HG03135 (cell line): ENCODE measurements around the gene TAPBPL.
A peak's percentile ranks its signal among the peaks of the same experiment; 100 is the strongest.

Source experiments
- ATAC-seq: cut with Tn5 transposase; IDR thresholded peaks from one replicate; pipeline ENCODE4 v1.9.1; 2021; ENCODE audit warnings: mild to moderate bottlenecking, moderate library complexity; ENCODE audit not compliant: unreplicated experiment

TAPBPL gene

DNA sequence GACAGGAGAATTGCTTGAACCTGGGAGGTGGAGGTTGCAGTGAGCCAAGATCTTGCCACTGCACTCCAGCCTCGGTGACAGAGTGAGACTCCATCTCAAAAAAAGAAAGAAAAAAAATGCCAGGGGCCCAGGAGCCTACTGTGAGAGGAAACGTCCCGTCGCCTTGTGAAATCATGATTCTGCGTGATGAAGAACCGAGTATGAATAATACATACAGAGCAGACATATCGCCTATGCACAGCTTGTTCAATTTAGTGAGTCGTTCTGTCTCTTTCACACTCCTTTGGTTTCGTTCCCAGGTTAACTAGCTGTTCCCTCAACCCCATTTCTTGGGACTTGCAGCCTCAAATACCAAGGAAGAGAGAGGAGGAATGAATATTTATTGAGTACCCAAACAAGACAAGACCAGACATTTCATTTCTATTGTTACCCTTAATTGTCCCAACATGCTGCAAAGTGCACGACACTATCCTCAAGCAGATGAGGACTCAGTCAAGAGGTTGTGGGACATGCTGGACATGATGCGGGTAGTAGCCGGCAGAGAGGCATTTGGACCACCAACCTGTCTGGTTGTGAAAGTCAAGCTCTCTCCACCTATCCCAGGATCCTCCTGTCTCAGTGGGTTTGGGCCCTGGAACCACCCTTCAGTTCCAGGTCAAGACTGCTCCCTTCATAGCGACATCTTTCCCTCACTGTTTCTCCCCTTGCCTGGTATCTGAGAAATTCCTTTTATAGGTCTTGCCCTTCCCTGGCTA, 15.7 kb upstream of the TAPBPL start:
- ATAC-seq = no peak

GRCh38 chr12:6437586-6437985, 14.3 kb upstream of the TAPBPL start:
- no peak for ATAC-seq

DNA sequence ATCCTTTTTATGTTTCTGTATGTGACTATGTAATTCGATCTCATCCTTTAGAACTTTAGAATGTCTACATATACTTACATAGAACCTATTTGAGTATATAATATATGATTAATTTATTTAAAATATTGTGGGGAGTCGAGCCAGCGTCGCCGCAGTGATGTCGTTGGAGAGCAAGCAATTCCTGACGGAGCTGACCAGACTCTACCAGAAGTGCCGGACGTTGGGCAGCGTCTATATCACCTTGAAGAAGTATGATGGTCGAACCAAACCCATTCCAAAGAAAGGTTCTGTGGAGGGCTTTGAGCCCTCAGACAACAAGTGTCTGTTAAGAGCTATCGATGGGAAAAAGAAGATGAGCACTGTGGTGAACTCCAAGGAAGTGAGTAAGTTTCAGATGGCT, 13.5 kb upstream of the TAPBPL start:
- ATAC-seq = no peak

DNA sequence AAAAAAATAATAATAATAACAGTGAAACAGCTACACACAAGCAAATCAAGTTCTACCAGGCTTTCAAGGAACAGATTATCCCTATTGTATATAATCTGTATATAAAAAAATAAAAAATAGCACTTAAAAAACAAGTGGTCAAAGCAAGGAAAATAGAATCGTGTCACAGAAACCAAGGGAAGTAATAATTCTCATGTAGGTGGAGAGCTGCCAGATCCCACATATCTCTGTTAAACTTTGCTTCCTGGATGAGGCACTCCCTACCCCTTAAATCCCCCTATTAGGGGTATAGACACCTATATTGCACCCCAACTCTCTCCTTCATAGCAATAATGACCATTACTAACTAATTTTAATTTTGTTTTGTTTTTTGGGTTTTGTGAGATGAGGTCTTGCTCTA, 11.5 kb upstream of the TAPBPL start:
- ATAC-seq = no peak

DNA sequence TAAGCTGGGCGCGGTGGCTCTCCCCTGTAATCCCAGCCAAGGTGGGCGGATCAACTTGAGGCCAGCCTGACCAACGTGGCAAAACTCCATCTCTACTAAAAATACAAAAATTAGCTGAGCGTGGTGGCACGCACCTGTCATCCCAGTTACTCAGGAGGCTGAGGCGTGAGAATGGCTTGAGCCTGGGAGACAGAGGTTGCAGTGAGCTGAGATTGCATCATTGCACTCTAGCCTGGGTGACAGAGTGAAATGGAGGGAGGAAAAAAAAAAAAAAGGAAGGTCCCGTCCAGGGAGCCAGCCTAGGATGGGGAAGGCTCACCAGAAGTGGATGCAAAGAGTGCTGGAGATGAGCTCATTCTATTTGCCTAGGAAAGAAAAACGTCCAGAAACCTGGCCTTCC, 9.0 kb upstream of the TAPBPL start:
- no peak for ATAC-seq

DNA sequence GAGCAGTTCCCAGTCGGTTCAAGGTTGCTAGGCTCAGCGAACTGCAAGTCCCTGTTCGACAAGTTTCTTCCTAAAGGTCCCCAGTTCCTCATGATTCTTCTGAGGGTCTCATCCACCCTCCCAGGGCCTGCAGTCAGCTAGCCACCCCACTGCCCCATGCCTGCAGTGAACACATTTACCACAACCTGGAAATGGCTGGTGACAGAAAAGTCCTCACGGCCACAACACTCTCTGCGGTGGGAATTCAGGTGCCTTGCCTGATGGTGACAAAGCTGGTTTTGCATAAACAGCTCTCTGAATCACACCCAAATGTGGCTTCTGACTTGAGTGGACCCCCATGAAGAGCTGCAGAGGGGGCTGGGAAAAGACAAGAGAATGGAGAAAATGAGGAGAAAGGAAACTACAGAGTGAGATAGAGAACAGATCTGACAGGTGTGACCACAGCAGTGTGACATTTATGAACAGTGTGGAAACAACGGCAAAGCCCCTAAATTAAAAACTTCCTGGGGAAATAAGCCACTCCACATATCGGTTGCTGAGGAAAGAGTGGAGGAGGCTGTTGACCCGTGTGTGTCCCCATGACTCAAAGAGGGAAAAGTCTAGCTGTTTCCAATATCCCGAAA, 8.4 kb upstream of the TAPBPL start:
- peak; percentile 31 for ATAC-seq

DNA sequence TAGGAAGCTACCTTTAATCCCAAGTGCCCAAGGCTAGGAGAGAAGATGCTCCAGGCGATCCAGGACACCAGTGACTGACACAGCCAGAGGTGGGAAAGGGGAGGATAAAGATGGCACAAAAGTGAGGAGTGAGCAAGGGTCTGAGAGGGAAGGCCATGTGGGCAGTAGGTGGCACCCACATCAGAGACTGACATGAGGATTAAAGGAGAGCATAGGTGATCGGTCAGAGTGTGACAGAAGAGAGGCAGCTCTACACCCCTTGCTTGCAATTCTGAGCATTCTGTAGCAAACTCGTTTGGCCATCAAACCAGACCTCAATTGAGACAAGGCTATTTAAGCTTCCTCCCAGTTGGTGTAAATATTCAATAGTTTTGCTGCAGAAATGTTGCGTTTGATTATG, 7.8 kb upstream of the TAPBPL start:
- no peak for ATAC-seq

DNA sequence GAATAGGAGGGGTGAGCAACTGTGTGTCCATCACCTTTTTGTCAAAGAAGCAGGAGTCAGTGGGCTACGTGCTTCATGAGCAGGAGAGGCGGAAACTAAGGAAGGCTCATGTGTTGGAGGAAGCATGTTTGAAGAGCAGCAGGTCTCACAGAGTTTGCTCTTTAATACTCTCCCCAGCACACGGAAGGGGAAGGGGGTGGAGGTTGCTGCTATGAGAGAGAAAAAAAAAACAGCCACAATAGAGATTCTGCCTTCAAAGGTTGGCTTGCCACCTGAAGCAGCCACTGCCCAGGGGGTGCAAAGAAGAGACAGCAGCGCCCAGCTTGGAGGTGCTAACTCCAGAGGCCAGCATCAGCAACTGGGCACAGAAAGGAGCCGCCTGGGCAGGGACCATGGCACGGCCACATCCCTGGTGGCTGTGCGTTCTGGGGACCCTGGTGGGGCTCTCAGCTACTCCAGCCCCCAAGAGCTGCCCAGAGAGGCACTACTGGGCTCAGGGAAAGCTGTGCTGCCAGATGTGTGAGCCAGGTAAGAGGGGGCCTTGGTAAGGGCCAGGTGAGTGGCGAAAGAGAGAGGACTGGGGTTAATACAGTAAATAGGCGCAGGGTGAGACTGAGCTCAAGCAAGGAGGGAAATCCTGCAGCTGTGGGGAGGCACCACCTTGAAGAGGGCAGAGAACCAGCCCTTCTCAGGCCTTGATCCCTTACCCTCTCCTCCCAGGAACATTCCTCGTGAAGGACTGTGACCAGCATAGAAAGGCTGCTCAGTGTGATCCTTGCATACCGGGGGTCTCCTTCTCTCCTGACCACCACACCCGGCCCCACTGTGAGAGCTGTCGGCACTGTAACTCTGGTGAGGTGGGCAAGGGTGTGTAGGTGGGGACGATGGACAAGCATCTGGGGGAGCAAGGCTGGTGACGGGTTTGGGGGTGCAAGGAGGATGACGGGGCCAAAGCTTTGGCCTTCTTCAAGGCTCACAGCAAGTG, 6.8 kb upstream of the TAPBPL start, which contains the start of gene CD27:
TSS of gene CD27 (plus strand) at position 252 of the 985 bp plus-strand sequence. CDS start at position 393, 141 bp downstream.
- ATAC-seq = no peak

DNA sequence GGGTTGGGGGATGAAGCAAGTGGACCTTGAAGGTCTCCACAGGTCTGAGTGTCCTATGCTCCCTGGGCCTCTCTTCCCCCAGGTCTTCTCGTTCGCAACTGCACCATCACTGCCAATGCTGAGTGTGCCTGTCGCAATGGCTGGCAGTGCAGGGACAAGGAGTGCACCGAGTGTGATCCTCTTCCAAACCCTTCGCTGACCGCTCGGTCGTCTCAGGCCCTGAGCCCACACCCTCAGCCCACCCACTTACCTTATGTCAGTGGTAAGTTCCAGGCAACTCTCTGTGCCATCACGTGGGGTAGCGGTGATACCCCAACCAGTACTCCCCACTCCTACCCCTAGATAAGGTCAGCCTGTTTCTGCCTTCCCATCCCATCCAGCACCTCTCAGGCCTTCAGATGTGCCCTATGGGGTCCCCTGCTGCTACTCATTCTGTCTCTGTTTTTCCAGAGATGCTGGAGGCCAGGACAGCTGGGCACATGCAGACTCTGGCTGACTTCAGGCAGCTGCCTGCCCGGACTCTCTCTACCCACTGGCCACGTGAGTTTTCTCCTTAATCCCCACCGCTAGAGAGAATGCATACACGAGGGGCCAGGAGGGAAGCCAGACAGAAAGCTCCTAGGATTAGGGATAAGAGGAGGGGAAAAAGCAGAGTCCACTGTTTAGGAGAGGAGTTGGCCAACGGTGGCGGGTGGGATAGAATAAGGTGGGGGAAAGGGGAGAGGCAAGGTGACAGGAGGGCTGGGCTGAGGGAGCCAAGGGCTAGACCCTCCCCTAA, 1.6 kb upstream of the TAPBPL start:
- ATAC-seq = no peak

DNA sequence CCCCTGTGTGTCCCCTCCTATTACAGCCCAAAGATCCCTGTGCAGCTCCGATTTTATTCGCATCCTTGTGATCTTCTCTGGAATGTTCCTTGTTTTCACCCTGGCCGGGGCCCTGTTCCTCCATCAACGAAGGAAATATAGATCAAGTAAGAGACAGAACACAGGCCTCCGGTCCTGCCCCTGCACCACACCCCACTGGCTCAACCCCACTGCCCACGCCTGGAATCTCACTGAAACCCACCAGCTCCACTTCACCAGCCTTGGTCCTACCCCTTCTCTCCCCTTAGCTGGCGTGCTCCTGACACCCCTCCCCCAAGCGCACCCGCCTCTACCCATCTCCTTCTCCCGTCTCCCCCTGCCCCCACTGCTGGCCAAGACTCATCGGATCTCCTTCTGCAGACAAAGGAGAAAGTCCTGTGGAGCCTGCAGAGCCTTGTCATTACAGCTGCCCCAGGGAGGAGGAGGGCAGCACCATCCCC, 934 bp upstream of the TAPBPL start:
- no peak for ATAC-seq

DNA sequence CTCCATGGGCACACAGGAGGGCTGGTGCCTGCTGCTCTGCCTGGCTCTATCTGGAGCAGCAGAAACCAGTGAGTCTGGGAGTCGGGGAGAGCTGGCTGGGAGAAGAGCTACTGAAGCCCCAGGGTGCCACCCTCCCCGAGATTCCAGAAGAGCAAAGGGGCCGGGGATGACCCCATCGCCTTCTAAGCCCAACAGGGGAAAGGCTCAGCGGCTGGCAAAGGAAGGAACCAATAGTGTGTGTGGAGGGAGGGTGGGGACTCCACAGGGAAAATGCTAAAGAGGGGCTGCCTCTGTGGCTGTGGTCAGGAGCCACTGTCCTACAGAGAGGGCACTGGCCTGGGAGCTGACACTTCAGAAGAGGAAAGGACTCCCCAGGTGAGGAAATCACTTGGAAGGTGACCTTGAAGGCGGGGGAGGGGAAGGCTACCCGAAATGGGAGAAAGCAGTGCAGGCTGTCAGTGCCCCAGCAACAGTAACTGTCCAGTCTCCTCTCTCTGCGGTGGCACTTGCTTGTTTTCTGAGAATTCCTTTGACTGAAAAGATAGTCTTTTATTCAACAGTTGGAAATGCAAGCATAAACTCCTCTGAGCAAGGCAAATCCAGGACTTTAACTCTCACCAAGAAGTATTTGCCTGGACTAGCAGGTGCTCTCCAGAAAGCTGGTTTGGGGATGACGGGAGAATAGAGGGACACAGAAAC, 552 bp downstream of the TAPBPL start:
- ATAC-seq = peak; percentile 18

DNA sequence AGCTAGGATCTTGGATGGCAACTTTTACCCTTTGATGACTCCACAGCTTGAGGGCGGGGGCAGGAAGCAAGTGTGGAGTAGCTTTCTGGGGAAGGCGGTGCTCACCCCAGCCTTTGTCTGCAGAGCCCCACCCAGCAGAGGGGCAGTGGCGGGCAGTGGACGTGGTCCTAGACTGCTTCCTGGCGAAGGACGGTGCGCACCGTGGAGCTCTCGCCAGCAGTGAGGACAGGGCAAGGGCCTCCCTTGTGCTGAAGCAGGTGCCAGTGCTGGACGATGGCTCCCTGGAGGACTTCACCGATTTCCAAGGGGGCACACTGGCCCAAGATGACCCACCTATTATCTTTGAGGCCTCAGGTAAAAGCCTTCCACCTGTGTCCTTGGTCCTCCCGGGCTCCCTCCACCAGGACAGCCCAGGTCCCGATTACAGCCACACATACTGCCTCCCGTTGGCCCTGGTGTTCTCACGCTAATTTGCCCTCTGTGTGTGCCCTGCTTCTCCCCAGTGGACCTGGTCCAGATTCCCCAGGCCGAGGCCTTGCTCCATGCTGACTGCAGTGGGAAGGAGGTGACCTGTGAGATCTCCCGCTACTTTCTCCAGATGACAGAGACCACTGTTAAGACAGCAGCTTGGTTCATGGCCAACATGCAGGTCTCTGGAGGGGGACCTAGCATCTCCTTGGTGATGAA, 1.2 kb downstream of the TAPBPL start:
- ATAC-seq = no peak

DNA sequence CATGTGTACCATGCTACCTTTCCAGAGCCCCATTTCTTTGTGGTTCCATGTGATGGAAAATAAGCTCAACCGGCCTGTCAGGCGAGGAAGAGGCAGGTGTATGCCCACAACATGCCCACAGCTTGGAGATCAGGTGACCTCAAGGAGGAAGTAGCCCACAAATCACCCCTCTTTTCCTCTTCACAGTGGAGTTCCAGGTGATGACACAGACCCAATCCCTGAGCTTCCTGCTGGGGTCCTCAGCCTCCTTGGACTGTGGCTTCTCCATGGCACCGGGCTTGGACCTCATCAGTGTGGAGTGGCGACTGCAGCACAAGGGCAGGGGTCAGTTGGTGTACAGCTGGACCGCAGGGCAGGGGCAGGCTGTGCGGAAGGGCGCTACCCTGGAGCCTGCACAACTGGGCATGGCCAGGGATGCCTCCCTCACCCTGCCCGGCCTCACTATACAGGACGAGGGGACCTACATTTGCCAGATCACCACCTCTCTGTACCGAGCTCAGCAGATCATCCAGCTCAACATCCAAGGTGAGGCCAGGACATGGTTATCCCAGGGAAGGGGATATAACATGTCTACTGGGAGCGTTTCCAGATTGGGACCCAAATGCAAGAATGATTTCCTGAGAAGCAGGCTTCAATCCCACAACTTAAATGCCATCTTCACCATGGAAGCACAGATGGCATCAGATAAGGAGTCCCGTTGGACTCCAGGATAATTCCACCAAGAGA, 5.5 kb downstream of the TAPBPL start:
- ATAC-seq = no peak

DNA sequence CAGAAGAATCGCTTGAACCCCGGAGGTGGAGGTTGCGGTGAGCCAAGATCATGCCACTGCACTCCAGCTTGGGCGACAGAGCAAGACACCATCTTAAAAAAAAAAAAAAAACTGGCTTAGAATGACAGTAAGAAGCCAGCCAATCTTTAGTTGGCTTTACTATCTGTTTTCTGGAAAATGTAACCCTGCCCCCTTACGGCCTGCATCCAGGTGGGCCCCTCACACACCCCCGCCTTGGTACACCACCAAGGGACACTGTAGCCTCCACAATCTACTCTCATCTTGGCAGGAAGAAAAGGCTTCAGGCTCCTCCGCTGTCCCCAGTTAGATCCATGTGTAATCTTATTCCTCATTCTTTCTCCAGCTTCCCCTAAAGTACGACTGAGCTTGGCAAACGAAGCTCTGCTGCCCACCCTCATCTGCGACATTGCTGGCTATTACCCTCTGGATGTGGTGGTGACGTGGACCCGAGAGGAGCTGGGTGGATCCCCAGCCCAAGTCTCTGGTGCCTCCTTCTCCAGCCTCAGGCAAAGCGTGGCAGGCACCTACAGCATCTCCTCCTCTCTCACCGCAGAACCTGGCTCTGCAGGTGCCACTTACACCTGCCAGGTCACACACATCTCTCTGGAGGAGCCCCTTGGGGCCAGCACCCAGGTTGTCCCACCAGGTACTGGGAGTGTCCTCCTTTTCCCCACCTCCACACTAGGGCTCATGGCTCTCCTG, 6.6 kb downstream of the TAPBPL start:
- ATAC-seq = no peak

GRCh38 chr12:6459004-6459337, 7.1 kb downstream of the TAPBPL start:
- ATAC-seq = no peak

GRCh38 chr12:6460751-6461371, 9.0 kb downstream of the TAPBPL start:
- no peak for ATAC-seq

GRCh38 chr12:6461401-6462233, 9.8 kb downstream of the TAPBPL start:
- ATAC-seq = peak; percentile 75
